ENCODE data around the gene MMP12.

Gene MMP12

GRCh38 chr11:102868339-102868738 lies 6.4 kb downstream of the MMP12 start:
- no peak overlapping the region for H3K9ac ChIP-seq
- peak overlapping the region; percentile 5 to 61 (median 20); a peak in 11 of 22 replicates for H3K4me2 ChIP-seq
- H3K4me1 ChIP-seq = peaks cover 0 to 22% (median 8%) of the 10 kb centered on the region in 10 experiments; a peak in 10 of 20 replicates
- no peak overlapping the region for H3K4me3 ChIP-seq
- TF ChIP-seq Cebpa-rat (IDR thresholded peaks at IDR 0.05) = no peak
- peaks cover 0 to 28% (median 0%) of the 10 kb centered on the region in 11 experiments; a peak in 3 of 22 replicates for H3K36me3 ChIP-seq
- H4K20me1 ChIP-seq = no peaks in the 10 kb centered on the region
- peak overlapping the region in 5 of 11 experiments; percentile 13 to 52 (median 47); a peak in 6 of 22 replicates for H3K27ac ChIP-seq
- H3K9me3 ChIP-seq (replicated peaks in 1 of 11) = no peaks in the 10 kb centered on the region
- H3K27me3 ChIP-seq = no peaks in the 10 kb centered on the region

DNA sequence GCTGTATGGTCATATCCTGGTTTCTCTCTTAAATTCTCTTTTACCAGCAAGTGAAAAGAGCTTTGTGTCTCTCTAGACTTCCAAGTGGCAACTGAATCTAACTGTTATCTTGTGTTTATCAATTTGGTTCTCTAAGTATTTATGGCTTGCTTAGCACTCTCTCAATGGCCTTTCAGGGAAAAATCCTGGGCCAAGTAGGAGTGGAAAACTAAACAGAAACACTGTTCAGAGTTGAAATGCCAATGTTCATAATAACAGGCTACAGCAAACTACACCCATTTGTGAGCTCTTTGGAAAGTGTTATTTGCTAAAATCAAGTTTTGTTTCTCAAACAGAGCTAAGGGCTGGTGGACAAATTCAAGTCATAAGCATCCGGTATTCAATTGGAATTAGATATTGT lies 10.1 kb downstream of the MMP12 start:
- no peaks in the 10 kb centered on the region for H3K27me3 ChIP-seq
- H3K9ac ChIP-seq = no peak overlapping the region
- H3K4me1 ChIP-seq = peaks cover 0 to 31% (median 8%) of the 10 kb centered on the region in 10 experiments; a peak in 10 of 20 replicates
- H3K36me3 ChIP-seq = peaks cover 0 to 28% (median 0%) of the 10 kb centered on the region in 11 experiments; a peak in 3 of 22 replicates
- no peaks in the 10 kb centered on the region for H4K20me1 ChIP-seq
- no peak overlapping the region for H3K4me2 ChIP-seq
- H3K4me3 ChIP-seq = no peak overlapping the region
- TF ChIP-seq Cebpa-rat (IDR thresholded peaks at IDR 0.05) = no peak
- H3K9me3 ChIP-seq (replicated peaks in 1 of 11) = no peaks in the 10 kb centered on the region
- H3K27ac ChIP-seq = no peak overlapping the region

DNA sequence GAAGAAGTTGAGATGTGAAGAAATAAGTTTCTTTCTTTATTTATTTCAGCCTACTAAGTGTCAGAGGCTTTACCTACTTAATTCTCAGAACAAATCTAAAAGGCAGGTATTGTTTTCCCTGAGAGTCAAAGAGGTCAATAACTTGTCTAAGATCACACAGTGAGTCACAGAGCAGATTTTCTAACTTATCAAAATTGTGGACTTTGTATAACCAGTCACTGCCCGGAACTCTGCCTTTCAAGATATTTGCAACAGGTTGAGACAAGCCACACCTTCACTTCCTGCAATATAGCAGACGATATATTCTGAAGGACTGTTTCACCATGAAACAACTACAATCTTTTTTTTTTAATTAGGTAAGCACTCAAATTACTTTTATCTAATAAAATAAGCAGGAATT lies 20.8 kb downstream of the MMP12 start:
- H3K4me3 ChIP-seq = no peak overlapping the region
- no peak overlapping the region for H3K27ac ChIP-seq
- H3K4me2 ChIP-seq = no peak overlapping the region
- no peaks in the 10 kb centered on the region for H3K27me3 ChIP-seq
- H3K4me1 ChIP-seq = no peaks in the 10 kb centered on the region
- no peaks in the 10 kb centered on the region for H4K20me1 ChIP-seq
- no peak overlapping the region for H3K9ac ChIP-seq
- no peaks in the 10 kb centered on the region for H3K9me3 ChIP-seq (replicated peaks in 1 of 11)
- no peak for TF ChIP-seq Cebpa-rat (IDR thresholded peaks at IDR 0.05)
- no peaks in the 10 kb centered on the region for H3K36me3 ChIP-seq

GRCh38 chr11:102853055-102853454 lies 21.7 kb downstream of the MMP12 start:
- Histone ChIP-seq H3K36me3 (no peaks in the 10 kb centered on the region), H3K9me3 (replicated peaks in 1 of 11) (no peaks in the 10 kb centered on the region), H4K20me1 (no peaks in the 10 kb centered on the region), H3K4me3 (no peak overlapping the region), H3K27me3 (no peaks in the 10 kb centered on the region), H3K9ac (no peak overlapping the region), H3K4me2 (no peak overlapping the region), H3K4me1 (no peaks in the 10 kb centered on the region), H3K27ac (no peak overlapping the region)
- no peak for TF ChIP-seq Cebpa-rat (IDR thresholded peaks at IDR 0.05)

- Histone ChIP-seq H3K27me3 (no peaks in the 10 kb centered on the region), H3K4me1 (no peaks in the 10 kb centered on the region), H4K20me1 (no peaks in the 10 kb centered on the region), H3K4me3 (no peak overlapping the region), H3K9me3 (replicated peaks in 1 of 11) (no peaks in the 10 kb centered on the region), H3K36me3 (no peaks in the 10 kb centered on the region), H3K9ac (no peak overlapping the region), H3K4me2 (no peak overlapping the region), H3K27ac (no peak overlapping the region)
- no peak for TF ChIP-seq Cebpa-rat (IDR thresholded peaks at IDR 0.05)
Observed at GRCh38 chr11:102850973-102851745, 23.6 kb downstream of the MMP12 start.

GRCh38 chr11:102849311-102849710 lies 25.5 kb downstream of the MMP12 start:
- Histone ChIP-seq H3K27ac (no peak overlapping the region), H3K4me3 (no peak overlapping the region), H3K9me3 (replicated peaks in 1 of 11) (no peaks in the 10 kb centered on the region), H3K9ac (no peak overlapping the region), H4K20me1 (no peaks in the 10 kb centered on the region), H3K27me3 (no peaks in the 10 kb centered on the region), H3K4me1 (no peaks in the 10 kb centered on the region), H3K4me2 (no peak overlapping the region), H3K36me3 (no peaks in the 10 kb centered on the region)
- TF ChIP-seq Cebpa-rat (IDR thresholded peaks at IDR 0.05) = no peak

DNA sequence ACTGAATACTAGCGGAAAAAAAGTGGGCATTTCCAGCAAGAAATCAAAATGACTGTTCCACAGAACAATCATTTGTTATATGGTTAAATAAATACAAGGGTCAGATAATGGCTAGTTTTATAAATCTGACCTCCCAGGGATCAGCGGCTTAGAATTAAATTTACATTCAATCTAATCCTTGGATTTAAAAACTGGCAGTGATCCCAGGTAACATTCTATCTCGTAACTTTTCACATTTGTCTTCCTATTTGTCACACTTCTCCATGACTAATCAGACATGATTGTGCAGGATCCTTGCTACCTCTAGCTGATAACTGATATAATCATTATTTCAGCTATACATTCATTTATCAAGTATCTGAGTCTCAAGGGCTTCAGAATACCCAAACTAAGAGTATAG lies 28.5 kb downstream of the MMP12 start:
- H3K4me3 ChIP-seq = no peak overlapping the region
- no peak overlapping the region for H3K9ac ChIP-seq
- no peak overlapping the region for H3K27ac ChIP-seq
- no peaks in the 10 kb centered on the region for H3K27me3 ChIP-seq
- H3K36me3 ChIP-seq = no peaks in the 10 kb centered on the region
- no peak overlapping the region for H3K4me2 ChIP-seq
- no peak for TF ChIP-seq Cebpa-rat (IDR thresholded peaks at IDR 0.05)
- H3K4me1 ChIP-seq = no peaks in the 10 kb centered on the region
- H3K9me3 ChIP-seq (replicated peaks in 1 of 11) = no peaks in the 10 kb centered on the region
- H4K20me1 ChIP-seq = no peaks in the 10 kb centered on the region

DNA sequence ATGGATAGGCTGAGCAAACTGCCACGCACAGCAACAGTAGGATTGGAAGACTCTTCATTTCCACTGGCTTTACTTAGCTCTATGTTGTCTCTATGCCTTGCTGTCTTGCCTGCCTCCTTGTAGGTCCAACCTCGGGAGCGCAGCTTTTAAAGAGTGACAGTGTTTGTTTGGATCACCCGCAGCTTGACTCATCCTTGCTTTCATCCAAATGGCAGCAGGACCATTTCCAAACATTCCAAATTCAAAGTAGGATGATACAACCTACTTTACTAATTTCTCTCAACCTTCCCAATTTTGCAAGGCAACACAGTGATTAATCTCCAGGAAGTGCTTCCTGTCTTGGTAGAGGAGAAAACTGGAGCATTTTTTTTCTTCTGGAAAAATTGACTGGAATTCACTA lies 31.3 kb downstream of the MMP12 start, which contains the start of gene MMP3:
Gene MMP3 (minus strand): TSS at position 121 of the 400 bp plus-strand sequence. CDS start 63 bp downstream, at position 58.
- no peak within 1 kb of the TSS for H3K27ac ChIP-seq
- TF ChIP-seq Cebpa-rat (IDR thresholded peaks at IDR 0.05) = no peak
- H3K4me1 ChIP-seq = no peaks in the 10 kb centered on the region
- H3K36me3 ChIP-seq = no peaks in the 10 kb centered on the region
- H3K27me3 ChIP-seq = no peaks in the 10 kb centered on the region
- no peaks in the 10 kb centered on the region for H4K20me1 ChIP-seq
- no peaks in the 10 kb centered on the region for H3K9me3 ChIP-seq (replicated peaks in 1 of 11)
- H3K4me2 ChIP-seq = no peak within 1 kb of the TSS
- H3K4me3 ChIP-seq = no peak within 1 kb of the TSS
- H3K9ac ChIP-seq = no peak within 1 kb of the TSS

- Histone ChIP-seq H3K36me3 (no peaks in the 10 kb centered on the region), H3K9ac (no peak overlapping the region), H3K9me3 (replicated peaks in 1 of 11) (no peaks in the 10 kb centered on the region), H4K20me1 (no peaks in the 10 kb centered on the region), H3K27ac (no peak overlapping the region), H3K27me3 (no peaks in the 10 kb centered on the region), H3K4me2 (no peak overlapping the region), H3K4me1 (no peaks in the 10 kb centered on the region), H3K4me3 (no peak overlapping the region)
- TF ChIP-seq Cebpa-rat (IDR thresholded peaks at IDR 0.05) = no peak
Observed at GRCh38 chr11:102842930-102843329, 31.9 kb downstream of the MMP12 start.

- Histone ChIP-seq H3K4me1 (no peaks in the 10 kb centered on the region), H3K36me3 (no peaks in the 10 kb centered on the region), H3K4me3 (no peak overlapping the region), H3K9me3 (replicated peaks in 1 of 11) (no peaks in the 10 kb centered on the region), H3K27me3 (no peaks in the 10 kb centered on the region), H4K20me1 (no peaks in the 10 kb centered on the region), H3K27ac (no peak overlapping the region), H3K9ac (no peak overlapping the region), H3K4me2 (no peak overlapping the region)
- TF ChIP-seq Cebpa-rat (IDR thresholded peaks at IDR 0.05) = no peak
Observed at GRCh38 chr11:102840018-102840417, 34.8 kb downstream of the MMP12 start.

Measured in BLaER1 treated with 17β-estradiol and CSF1 and Interleukin-3, amounts not matched to agents 10 nM and 100 nM (cell line).